GM21528 (cell line): ENCODE measurements around the gene ZNF512B.
A peak's percentile ranks its signal among the peaks of the same experiment; 100 is the strongest.
"Not testable (repeated sequence)": the region's sequence is repeated elsewhere in the genome, so short reads cannot be mapped to it uniquely, and the experiment has no call there.

ENCODE experiments used
- ATAC-seq: cut with Tn5 transposase; IDR thresholded peaks from one replicate; pipeline ENCODE4 v1.9.1; 2021; ENCODE audit warnings: mild to moderate bottlenecking, moderate library complexity; ENCODE audit not compliant: unreplicated experiment, low FRiP score

The ZNF512B gene, protein sequence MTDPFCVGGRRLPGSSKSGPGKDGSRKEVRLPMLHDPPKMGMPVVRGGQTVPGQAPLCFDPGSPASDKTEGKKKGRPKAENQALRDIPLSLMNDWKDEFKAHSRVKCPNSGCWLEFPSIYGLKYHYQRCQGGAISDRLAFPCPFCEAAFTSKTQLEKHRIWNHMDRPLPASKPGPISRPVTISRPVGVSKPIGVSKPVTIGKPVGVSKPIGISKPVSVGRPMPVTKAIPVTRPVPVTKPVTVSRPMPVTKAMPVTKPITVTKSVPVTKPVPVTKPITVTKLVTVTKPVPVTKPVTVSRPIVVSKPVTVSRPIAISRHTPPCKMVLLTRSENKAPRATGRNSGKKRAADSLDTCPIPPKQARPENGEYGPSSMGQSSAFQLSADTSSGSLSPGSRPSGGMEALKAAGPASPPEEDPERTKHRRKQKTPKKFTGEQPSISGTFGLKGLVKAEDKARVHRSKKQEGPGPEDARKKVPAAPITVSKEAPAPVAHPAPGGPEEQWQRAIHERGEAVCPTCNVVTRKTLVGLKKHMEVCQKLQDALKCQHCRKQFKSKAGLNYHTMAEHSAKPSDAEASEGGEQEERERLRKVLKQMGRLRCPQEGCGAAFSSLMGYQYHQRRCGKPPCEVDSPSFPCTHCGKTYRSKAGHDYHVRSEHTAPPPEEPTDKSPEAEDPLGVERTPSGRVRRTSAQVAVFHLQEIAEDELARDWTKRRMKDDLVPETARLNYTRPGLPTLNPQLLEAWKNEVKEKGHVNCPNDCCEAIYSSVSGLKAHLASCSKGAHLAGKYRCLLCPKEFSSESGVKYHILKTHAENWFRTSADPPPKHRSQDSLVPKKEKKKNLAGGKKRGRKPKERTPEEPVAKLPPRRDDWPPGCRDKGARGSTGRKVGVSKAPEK

DNA sequence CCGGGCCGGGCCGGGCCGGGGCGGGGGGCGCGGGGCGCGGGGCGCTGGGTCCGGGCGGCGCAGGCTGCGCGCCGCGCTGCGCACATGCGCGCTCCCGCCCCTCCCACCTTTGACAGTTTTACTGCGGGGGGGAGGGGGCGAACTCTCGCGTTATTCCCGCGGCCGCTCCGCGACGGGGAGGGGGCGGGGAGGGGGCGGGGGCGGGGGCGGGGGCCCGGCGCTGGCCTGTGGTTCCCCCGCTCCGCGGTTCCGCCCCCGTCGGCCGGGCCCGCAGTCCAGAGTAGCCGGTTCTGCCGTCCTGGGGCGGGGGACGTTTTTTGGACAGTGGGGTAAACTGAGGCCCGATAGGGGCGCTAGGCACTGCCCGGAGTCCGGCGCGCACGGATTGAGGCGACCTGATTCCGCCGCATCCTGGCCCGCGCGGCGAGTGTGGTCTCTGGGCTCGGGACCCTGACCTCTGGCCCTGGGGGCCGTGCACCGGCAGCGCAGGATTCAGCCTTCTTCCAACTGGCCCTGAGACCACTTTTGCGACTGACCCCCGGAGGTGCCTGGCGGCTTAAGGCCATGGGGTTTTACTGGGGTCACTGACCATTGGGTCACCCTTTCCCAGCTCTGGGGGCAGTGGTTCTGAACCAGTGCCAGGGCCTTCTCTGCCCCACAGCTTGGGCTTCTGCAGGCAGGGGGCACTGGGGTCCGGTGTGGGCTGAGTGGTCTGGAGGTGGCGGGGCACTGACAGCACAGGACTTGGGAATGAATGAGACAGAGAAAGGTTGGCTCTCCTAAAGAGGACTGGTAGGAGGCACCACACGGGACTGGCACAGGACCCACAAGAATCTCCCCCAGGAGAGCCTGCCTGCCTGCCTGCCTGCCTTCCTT is at the start of gene ZNF512B:
TSS of gene ZNF512B (minus strand) at position 93 of the 876 bp plus-strand sequence. CDS start 1,980 bp downstream, outside the sequence.
- ATAC-seq, result no peak

DNA sequence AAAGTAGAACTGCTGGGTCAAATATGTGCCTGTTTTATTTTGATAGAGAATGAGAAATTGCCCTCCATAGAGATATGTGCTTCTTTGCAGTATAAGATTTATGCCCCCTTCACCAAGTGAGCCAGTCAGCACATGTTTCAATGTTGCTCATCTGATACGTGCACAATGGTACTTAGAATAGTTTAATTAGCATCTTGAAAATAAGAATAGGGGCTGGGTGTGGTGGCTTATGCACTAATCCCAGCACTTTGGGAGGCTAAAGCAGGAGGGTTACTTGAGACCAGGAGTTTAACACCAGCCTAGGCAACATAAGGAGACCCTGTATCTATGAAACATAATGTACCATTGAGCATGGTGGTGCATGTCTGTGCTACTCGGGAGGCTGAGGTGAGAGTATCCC is 45.9 kb upstream of the ZNF512B start:
- no peak for ATAC-seq

DNA sequence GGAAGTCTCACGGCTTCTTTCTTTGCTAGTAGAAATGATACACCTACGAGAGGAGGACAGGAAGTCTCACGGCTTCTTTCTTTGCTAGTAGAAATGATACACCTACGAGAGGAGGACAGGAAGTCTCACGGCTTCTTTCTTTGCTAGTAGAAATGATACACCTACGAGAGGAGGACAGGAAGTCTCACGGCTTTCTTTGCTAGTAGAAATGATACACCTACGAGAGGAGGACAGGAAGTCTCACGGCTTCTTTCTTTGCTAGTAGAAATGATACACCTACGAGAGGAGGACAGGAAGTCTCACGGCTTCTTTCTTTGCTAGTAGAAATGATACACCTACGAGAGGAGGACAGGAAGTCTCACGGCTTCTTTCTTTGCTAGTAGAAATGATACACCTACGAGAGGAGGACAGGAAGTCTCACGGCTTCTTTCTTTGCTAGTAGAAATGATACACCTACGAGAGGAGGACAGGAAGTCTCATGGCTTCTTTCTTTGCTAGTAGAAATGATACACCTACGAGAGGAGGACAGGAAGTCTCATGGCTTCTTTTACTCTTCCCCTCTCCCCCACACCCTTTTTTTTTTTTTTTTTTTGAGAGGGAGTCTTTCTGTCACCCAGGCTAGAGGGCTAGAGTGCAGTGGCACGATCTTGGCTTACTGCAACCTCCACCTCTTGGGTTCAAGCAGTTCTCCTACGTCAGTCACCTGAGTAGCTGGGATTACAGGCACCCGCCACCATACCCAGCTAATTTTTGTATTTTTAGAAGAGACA is 42.8 kb upstream of the ZNF512B start:
- not testable (repeated sequence) for ATAC-seq

DNA sequence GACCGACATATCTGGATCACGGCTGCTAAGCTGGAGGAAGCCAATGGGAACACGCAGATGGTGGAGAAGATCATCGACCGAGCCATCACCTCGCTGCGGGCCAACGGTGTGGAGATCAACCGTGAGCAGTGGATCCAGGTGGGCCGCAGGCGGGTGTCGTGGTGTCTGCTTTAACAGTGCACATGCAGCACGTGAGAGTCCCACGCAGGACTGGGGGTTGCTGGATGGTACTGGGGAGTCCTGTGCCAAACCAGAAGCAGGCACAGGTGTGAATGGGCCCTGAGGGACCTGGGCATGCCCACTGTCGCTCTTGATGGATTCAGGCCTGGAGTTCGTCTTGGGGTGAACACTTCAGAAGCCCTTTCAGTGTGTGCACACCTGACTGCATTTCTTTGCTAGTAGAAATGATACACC is 41.6 kb upstream of the ZNF512B start:
- no peak for ATAC-seq

DNA sequence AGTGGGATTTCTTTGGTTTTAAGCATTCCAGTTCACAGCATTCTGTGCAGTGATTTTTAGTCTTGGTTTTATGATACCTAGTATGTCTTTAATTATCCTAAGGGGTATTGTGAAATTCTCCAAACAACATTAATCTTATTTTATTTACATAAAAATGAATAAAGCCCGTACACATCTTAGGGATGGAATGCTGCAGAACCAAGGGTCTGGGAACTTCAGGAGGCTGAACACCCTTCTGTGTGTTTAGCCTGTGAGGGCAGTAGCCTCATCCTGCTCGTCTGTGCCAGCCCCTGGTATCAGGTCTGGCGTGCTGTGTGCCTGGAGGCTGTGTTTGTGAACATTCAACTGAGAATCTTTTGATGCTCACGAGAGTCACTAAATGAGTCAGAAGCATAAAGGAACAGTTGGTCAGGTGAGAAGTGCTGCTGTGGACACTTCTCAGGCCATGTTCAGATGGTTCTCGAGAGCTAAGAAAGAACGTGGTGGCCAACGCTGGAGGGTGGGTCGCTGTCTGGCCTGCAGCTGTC is 41.0 kb upstream of the ZNF512B start:
- ATAC-seq, result no peak

DNA sequence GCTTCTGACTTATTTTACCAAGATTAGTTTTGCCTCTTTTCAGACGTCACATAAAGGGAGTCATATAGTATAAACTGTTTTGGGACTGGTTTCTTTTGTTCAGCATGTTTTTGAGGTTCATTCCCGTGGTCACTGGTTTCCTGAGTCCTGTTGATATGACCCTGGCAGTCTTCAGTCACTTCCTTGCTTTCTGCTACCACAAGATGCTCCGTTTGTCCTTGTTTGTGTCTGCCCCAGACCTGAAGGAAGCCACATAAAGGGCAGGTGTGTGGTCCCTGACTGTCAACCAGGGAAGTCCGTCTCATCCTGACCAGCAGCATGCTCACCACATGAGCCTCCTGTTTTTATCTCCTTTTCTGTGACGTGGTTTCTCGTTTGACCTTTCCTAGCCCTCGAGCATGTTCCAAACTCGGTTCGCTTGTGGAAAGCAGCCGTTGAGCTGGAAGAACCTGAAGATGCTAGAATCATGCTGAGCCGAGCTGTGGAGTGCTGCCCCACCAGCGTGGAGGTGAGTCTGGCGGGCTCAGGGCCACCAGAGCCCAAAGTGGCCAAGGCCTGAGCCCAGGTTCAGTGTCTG is 40.2 kb upstream of the ZNF512B start:
- no peak for ATAC-seq

DNA sequence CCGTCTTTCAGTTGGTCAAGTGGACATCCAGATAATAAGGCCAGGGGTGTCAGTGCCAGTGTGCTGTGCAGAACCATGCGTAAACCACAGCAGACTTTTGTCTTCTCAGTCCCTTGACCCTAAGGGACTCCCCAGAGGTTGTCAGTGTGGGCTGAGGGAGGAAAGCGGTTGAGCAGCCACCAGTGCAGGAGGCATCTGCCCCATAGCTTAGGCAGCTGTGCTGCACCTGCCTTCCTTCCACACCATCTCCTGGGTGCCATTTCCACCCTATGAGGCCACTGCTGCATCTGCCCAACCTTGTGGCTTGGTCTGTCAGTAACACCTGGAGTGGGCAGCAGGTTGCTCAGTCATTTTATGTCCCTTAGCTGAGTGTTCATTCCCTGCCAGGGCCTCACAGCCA is 37.2 kb upstream of the ZNF512B start:
- no peak for ATAC-seq

DNA sequence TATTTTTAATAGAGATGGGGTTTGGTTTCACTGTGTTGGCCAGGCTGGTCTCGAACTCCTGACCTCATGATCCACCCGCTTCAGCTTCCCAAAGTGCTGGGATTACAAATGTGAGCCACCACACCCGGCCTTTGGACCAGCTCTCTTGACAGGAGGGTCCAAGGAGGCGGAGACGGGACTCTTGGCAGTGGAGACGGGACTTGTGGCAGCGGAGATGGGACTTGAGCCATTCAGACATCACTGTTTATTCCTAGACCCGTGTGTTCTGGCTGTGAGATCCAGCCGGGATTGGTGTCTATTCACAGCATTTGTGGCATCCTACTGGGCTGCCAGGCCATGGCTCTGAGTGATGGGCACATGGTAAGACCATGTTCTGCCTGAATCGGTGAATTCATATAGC is 36.8 kb upstream of the ZNF512B start:
- ATAC-seq, result no peak

DNA sequence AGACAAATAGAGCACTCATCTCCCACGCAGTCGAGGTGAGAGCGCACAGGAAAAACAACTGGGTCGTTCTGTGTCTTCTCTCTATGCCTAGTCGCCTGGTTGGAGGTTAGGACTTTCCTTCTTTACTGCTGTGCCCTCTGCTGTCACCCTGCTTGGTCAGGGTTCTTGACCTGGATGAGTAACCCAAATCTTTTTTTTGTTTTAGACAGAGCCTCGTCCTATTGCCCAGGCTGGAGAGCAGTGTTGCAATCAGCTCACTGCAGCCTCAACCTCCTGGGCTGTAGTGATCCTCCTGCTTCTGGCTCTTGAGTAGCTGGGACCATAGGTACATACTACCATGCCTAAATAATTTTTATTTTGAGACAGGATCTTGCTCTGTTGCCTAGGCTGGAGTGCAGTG is 35.7 kb upstream of the ZNF512B start:
- no peak for ATAC-seq

DNA sequence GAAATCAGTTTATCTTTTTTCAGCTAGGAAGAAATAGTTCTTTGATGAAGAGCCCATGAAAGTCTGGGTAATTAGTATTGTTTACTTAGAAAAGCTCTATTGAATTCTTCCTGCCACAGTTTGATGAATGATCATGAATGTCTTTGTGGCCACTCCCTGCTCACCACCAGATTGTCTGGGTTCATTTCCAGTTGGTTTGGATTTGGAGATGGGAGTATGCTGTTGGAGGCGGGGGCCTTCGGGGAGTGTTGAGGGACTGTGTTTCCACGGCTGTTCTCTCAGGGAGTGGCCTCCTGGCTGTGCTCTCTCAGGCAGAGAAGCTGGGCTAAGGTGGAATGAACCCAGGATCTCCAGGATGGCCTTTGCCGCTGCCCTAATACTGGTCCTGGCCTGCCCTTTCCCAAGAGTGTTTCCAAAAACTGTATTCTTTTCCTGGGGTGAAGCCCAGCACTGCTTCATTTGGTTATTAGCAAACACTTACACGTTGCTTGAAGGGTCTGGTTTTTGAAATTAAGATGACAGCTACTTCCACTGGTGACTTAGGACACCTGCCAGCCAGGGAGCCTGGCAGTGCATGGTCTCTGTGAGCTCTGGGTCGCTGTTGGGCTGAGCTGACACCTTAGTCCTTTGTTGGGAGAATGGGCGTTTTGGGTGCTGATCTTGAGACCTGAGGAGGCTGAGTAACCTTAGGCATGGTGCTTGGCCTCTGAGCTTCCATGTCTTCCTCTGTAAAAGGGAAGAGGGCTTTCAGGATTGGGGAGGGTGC is 34.4 kb upstream of the ZNF512B start:
- no peak for ATAC-seq

DNA sequence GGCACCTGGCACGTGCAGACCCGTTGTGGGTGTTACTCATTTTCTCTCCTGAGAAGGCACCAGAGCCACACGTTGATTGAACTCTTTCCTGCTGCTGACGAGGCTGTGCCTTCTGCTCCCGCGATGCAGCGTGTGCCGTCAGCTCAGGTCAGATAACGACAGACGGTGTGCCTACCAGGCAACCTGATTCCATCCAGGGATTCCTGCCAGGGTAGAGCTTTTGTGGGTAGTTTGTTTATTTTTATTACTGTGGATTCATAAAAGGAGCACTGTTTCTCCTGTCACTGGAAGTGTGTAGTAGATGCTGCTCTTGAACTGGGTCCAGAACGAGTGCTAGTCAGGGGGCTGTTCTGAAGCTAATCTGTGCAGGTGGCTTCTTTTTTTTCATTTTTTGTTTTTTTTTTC is 31.9 kb upstream of the ZNF512B start:
- ATAC-seq, result no peak

DNA sequence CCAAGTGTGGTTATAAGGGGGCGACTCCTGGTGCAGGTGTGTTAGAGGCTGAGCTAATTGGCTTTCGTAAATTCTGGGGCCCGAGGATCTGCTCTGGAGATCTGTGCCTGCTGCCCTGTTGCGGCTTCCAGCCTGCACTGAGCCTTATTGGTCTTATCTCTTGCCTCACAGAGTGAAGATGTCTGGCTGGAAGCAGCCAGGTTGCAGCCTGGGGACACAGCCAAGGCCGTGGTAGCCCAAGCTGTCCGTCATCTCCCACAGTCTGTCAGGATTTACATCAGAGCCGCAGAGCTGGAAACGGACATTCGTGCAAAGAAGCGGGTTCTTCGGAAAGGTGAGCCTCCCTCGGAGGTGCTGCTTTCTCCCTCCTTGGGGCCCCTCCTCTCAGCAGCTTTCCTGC is 31.2 kb upstream of the ZNF512B start:
- no peak for ATAC-seq

DNA sequence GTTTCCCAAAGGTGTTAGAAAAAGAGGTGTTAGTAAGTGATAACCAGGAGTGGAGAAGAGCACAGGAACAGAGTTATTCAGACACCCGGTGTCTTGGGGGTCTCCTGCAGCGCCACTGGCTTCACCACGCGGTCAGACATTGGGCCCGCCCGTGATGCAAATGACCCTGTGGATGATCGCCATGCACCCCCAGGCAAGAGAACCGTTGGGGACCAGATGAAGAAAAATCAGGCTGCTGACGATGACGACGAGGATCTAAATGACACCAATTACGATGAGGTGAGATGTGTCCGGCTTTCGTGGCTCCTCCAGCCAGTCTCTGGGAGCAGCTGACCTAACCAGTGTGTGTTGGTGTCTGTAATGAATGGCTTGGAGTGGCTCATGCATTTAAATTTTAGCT is 13.2 kb upstream of the ZNF512B start:
- no peak for ATAC-seq

DNA sequence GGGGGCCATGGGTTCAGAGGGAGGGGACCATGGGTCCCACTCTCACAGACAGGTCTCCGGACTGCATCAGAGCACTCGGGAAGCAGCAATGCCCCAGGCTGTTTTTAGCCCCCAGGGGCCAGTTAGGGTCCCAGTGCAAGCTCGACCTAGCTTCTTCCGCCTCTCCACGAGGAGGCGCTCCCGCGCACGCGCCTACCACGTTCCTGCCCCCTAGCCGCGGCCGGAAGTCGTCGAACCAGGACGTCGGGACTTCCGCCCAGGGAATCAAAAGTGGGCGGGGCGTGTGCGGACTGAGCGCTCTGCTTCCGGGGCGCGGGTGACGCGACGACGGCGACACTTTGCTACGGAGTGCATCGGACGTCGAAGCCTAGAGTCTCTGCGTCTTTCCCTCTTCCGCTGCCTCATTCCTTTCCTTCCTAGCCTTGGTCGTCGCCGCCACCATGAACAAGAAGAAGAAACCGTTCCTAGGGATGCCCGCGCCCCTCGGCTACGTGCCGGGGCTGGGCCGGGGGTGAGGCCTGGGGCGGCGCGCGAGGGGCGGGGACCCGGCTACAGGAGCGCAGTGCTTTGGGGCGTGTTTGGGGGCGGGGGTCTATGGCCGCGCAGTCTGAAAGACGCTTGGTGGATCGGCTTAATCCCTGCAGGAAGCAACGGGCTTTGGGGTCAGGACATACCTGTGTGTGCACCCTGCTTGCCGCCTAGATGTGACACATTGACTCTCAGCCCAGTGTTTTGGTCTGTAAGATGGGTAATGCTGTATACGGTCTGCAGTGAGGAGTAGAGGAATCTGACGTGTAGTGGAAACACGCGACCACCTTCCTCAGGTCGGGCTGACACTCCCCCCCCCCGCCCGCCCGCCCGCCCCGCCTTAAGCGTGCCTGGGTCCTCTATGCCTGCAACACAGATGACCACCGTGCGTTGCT is 11.3 kb upstream of the ZNF512B start, which contains the start of gene PRPF6:
TSS of gene PRPF6 (plus strand) at position 327 of the 923 bp plus-strand sequence. CDS start at position 441, 114 bp downstream.
- ATAC-seq, result peak; percentile 60

DNA sequence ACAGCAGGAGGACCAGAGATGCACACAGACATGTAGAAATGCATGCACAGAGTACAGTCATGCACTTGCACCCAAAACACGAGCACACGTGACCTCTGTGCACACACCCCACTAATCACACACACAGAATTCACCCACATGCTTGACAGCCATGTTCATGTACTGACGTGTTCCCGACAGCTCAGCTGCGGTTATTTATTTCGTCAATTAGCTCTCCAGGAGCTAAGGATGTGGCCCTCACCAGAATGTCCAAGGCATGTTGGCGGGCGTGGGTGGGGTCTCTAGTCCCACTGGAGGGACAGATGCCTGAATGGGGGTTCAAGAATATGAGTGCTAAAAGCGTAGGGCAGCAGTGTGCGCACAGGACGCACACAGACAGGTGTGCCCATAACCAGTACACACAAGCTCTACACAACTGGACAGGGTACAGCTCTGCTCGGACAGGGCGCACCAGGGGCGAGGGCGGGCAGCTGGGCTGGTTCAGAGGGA is 10.6 kb upstream of the ZNF512B start:
- peak; percentile 10 for ATAC-seq

DNA sequence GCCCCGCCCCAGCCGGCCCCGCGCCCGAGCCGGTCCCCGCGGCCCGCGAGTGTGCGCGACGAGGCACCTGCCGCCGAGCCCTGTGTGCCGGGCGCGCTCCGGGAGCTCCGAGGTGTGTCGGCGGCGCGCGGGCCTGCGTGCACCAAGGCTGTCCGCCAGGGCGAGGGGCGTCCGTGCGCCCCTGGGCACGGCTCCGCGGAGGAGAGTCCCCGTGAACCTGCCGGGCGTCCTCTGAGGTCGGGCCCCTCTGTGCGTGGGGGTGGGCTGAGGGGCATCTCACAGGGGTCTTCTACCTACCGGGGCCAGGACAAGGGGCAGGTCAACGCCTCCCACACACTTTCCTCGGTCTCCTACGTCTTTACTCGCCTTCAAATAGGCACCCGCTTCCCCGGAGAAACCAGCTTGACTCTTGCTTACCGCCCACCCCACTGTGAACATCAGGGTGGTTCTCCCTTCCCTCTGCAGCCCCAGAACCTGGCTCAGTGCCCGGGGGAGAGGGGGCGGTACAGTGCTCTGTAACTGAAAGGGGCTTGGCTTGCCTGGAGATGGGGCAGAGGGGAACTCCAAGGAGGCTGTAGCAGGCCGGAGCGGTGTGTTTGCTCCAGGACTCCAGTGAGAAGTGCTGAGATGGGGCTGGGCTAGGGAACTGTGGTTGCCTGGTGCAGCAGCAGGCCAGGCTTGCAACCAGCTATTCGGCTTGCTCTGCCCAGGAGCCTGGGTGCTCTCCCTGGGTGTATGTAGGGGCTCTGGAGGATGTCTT is 10.0 kb upstream of the ZNF512B start, which contains the start of gene SAMD10:
TSS of gene SAMD10 (minus strand) at position 86 of the 760 bp plus-strand sequence. CDS start 175 bp downstream, outside the sequence.
- peak; percentile 35 for ATAC-seq
